Measurements from ENCODE around the gene ECHS1. TPM values are rescaled to one million over a fixed set of nuclear protein-coding genes. Genes with fewer than 3 reads are reported as not detected.

The ECHS1 gene
- total and polyA plus RNA-seq, 2 experiments from 2014 or later: 92.1 to 127 TPM

DNA sequence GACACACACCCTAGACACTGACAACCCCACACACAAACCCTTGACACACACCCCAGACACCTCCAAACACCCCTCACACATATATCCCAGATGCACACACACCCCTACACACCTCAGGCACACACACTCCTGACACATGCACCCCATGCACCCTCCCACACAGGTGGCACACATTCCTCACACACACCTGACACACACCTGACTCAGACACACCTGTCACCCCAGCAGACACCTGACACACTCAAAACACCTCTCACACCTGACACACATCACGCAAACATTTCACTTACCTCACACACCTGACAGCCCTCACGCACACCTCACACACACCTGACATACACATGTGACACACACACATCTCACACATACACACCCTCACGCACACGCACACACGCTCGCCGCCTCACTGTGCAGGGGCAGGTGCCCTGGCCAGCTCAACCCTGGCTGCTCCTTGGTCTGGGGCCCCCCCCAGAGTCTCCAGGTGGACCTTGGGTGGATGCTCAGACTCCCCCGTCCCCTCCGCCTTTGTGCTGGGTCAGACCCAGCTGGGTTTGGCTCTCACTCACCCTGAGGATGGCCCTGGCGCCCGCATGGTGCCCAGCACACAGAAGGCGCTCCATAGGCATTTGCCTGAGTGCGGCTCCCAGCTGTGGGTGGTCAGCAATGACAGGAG lies 33.3 kb downstream of the ECHS1 start:
- Histone ChIP-seq H3F3A (replicated peaks; ENCODE audit: low read depth) (0 out of 2 replicates have a peak, but pooled peaks cover 3% of the 10 kb centered on the region), H3K9me2 (ENCODE audit: insufficient read depth) (no peaks in the 10 kb centered on the region), H3K27ac (ENCODE audit: low read depth) (no peak overlapping the region), H3K4me1 (ENCODE audit: insufficient read depth) (no peaks in the 10 kb centered on the region), H3K36me3 (ENCODE audit: insufficient read depth) (no peaks in the 10 kb centered on the region), H3K79me2 (replicated peaks; ENCODE audit: insufficient read depth) (no peaks in the 10 kb centered on the region), H3K4me3 (no peak overlapping the region), H3K4me2 (no peak overlapping the region), H3K27me3 (ENCODE audit: insufficient read depth) (peaks cover 30% of the 10 kb centered on the region), H4K20me1 (replicated peaks; ENCODE audit: insufficient read depth) (no peaks in the 10 kb centered on the region), H2AFZ (no peak overlapping the region)
- TF ChIP-seq JUNB (IDR thresholded peaks at IDR 0.05; ENCODE audit: unreplicated experiment) (no peak), ZNF114 (CRISPR knock-in tag; IDR thresholded peaks at IDR 0.05) (no peak)
- H3K4me1 Mint-ChIP-seq: peaks cover 8% of the 10 kb centered on the region
- peaks cover 22% of the 10 kb centered on the region for H3K27me3 Mint-ChIP-seq (ENCODE audit: insufficient read depth, low read depth, poor library complexity)
- no peak overlapping the region for H3K27ac Mint-ChIP-seq
- no peaks in the 10 kb centered on the region for H3K36me3 Mint-ChIP-seq (ENCODE audit: low read depth)
- no peak overlapping the region for H3K4me3 Mint-ChIP-seq
- DNase-seq (ENCODE audit: low spot score) (no peak), ATAC-seq (no peak)
- peaks cover 5% of the 10 kb centered on the region; the same call in 2 of the 3 replicates for H3K9me3 Mint-ChIP-seq

DNA sequence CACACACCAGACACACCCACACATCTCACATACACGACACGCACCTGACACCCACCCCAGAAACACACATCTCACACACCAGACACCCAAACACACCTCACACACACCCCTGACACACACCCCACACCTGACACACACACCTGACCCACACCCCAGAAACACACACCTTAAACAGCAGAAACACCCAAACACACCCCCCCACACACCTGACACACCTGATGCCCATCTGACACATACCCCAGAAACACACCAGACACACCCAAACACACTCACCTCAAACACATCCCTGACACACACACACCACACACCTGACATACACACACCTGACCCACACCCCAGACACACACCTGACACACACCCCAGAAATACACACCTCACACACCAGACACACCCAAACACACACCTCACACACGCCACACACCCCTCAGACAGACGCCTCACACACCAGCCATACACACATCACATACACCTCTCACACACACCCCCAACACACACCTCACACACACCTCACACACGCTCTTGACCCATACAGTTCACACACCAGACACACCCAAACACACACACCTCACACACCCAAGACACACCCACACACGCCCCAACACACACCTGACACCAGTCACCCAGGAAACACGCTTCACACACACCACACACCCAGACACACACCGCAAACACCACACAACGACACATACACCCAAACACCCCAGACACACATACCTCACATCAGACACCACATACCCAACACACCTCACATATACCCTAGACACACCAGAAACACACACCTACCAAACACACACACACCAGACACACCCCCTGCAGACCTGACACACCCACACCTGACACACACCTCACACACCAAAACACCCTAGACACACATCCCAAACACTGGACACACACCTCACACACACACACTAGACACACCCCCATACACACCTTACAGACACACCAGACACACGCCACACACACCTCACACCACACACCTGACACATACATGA lies 34.8 kb downstream of the ECHS1 start:
- Histone ChIP-seq H3K27ac (ENCODE audit: low read depth) (no peak overlapping the region), H3K36me3 (ENCODE audit: insufficient read depth) (no peaks in the 10 kb centered on the region), H3F3A (replicated peaks; ENCODE audit: low read depth) (0 out of 2 replicates have a peak, but pooled peaks cover 3% of the 10 kb centered on the region), H3K79me2 (replicated peaks; ENCODE audit: insufficient read depth) (no peaks in the 10 kb centered on the region), H2AFZ (no peak overlapping the region), H3K27me3 (ENCODE audit: insufficient read depth) (peaks cover 38% of the 10 kb centered on the region), H3K4me1 (ENCODE audit: insufficient read depth) (no peaks in the 10 kb centered on the region), H3K4me3 (no peak overlapping the region), H3K9me2 (ENCODE audit: insufficient read depth) (no peaks in the 10 kb centered on the region), H4K20me1 (replicated peaks; ENCODE audit: insufficient read depth) (no peaks in the 10 kb centered on the region), H3K4me2 (no peak overlapping the region)
- H3K9me3 Mint-ChIP-seq: peaks cover 12% of the 10 kb centered on the region
- H3K4me3 Mint-ChIP-seq: no peak overlapping the region
- ATAC-seq: no peak
- no peak overlapping the region for H3K27ac Mint-ChIP-seq
- H3K27me3 Mint-ChIP-seq (ENCODE audit: insufficient read depth, low read depth, poor library complexity): peaks cover 29% of the 10 kb centered on the region
- H3K4me1 Mint-ChIP-seq: peaks cover 5% of the 10 kb centered on the region
- no peaks in the 10 kb centered on the region; the same call in 2 of the 3 replicates for H3K36me3 Mint-ChIP-seq (ENCODE audit: low read depth)
- no peak for DNase-seq (ENCODE audit: low spot score)
- TF ChIP-seq EZH2 (IDR thresholded peaks at IDR 0.05; ENCODE audit: low read depth, unreplicated experiment): no peak
- TF ChIP-seq POLR2AphosphoS5 (IDR thresholded peaks at IDR 0.05; ENCODE audit: low read depth): no peak
- TF ChIP-seq NANOG (IDR thresholded peaks at IDR 0.05; ENCODE audit: borderline replicate concordance): no peak
- no peak for TF ChIP-seq ZNF114 (CRISPR knock-in tag; IDR thresholded peaks at IDR 0.05)
- TF ChIP-seq STAT1 (IDR thresholded peaks at IDR 0.05; ENCODE audit: unreplicated experiment): no peak
- TF ChIP-seq CREB1 (CRISPR knock-in tag; IDR thresholded peaks at IDR 0.05; ENCODE audit: low read depth): no peak
- TF ChIP-seq, protein P1, sequence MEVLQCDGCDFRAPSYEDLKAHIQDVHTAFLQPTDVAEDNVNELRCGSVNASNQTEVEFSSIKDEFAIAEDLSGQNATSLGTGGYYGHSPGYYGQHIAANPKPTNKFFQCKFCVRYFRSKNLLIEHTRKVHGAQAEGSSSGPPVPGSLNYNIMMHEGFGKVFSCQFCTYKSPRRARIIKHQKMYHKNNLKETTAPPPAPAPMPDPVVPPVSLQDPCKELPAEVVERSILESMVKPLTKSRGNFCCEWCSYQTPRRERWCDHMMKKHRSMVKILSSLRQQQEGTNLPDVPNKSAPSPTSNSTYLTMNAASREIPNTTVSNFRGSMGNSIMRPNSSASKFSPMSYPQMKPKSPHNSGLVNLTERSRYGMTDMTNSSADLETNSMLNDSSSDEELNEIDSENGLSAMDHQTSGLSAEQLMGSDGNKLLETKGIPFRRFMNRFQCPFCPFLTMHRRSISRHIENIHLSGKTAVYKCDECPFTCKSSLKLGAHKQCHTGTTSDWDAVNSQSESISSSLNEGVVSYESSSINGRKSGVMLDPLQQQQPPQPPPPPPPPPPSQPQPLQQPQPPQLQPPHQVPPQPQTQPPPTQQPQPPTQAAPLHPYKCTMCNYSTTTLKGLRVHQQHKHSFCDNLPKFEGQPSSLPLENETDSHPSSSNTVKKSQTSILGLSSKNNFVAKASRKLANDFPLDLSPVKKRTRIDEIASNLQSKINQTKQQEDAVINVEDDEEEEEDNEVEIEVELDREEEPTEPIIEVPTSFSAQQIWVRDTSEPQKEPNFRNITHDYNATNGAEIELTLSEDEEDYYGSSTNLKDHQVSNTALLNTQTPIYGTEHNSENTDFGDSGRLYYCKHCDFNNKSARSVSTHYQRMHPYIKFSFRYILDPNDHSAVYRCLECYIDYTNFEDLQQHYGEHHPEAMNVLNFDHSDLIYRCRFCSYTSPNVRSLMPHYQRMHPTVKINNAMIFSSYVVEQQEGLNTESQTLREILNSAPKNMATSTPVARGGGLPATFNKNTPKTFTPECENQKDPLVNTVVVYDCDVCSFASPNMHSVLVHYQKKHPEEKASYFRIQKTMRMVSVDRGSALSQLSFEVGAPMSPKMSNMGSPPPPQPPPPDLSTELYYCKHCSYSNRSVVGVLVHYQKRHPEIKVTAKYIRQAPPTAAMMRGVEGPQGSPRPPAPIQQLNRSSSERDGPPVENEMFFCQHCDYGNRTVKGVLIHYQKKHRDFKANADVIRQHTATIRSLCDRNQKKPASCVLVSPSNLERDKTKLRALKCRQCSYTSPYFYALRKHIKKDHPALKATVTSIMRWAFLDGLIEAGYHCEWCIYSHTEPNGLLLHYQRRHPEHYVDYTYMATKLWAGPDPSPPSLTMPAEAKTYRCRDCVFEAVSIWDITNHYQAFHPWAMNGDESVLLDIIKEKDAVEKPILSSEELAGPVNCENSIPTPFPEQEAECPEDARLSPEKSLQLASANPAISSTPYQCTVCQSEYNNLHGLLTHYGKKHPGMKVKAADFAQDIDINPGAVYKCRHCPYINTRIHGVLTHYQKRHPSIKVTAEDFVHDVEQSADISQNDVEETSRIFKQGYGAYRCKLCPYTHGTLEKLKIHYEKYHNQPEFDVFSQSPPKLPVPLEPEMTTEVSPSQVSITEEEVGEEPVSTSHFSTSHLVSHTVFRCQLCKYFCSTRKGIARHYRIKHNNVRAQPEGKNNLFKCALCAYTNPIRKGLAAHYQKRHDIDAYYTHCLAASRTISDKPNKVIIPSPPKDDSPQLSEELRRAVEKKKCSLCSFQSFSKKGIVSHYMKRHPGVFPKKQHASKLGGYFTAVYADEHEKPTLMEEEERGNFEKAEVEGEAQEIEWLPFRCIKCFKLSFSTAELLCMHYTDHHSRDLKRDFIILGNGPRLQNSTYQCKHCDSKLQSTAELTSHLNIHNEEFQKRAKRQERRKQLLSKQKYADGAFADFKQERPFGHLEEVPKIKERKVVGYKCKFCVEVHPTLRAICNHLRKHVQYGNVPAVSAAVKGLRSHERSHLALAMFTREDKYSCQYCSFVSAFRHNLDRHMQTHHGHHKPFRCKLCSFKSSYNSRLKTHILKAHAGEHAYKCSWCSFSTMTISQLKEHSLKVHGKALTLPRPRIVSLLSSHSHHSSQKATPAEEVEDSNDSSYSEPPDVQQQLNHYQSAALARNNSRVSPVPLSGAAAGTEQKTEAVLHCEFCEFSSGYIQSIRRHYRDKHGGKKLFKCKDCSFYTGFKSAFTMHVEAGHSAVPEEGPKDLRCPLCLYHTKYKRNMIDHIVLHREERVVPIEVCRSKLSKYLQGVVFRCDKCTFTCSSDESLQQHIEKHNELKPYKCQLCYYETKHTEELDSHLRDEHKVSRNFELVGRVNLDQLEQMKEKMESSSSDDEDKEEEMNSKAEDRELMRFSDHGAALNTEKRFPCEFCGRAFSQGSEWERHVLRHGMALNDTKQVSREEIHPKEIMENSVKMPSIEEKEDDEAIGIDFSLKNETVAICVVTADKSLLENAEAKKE (CRISPR knock-in tag; IDR thresholded peaks at IDR 0.05): no peak
- TF ChIP-seq, protein P2, sequence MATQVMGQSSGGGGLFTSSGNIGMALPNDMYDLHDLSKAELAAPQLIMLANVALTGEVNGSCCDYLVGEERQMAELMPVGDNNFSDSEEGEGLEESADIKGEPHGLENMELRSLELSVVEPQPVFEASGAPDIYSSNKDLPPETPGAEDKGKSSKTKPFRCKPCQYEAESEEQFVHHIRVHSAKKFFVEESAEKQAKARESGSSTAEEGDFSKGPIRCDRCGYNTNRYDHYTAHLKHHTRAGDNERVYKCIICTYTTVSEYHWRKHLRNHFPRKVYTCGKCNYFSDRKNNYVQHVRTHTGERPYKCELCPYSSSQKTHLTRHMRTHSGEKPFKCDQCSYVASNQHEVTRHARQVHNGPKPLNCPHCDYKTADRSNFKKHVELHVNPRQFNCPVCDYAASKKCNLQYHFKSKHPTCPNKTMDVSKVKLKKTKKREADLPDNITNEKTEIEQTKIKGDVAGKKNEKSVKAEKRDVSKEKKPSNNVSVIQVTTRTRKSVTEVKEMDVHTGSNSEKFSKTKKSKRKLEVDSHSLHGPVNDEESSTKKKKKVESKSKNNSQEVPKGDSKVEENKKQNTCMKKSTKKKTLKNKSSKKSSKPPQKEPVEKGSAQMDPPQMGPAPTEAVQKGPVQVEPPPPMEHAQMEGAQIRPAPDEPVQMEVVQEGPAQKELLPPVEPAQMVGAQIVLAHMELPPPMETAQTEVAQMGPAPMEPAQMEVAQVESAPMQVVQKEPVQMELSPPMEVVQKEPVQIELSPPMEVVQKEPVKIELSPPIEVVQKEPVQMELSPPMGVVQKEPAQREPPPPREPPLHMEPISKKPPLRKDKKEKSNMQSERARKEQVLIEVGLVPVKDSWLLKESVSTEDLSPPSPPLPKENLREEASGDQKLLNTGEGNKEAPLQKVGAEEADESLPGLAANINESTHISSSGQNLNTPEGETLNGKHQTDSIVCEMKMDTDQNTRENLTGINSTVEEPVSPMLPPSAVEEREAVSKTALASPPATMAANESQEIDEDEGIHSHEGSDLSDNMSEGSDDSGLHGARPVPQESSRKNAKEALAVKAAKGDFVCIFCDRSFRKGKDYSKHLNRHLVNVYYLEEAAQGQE (IDR thresholded peaks at IDR 0.05; ENCODE audit: unreplicated experiment): no peak
- TF ChIP-seq EZH2phosphoT487 (IDR thresholded peaks at IDR 0.05; ENCODE audit: unreplicated experiment): no peak

All from GM23338 (cell line).